ENCODE measurements around the gene HAO2.

The HAO2 gene

DNA sequence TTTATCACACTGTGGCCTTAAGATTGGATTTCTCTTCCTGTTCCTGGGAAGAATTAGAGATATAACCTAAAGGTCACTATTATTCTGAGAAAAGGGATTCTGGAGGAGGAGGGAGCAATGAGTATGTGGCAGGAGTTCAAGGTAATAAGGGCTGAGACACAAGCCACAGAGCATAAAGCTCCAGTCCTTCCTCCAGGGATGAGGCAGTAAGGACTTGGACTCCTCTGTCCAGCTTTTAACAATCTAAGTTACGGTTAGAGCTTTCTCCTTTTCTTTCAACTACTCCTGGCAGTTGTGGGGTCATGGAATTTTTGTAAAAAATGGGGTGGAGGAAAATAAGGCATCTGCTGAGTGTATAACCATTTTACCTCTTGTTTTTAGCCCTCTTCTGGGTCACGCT lies 46.4 kb downstream of the HAO2 start, which contains the start of gene HSD3B2:
Gene HSD3B2, plus strand, starts transcription at position 201 of the 400 bp plus-strand sequence. CDS start 270 bp downstream, outside the sequence.
- no peak within 1 kb of the TSS for H2AFZ ChIP-seq (ENCODE audit: low read depth, low read length)
- H3K4me3 ChIP-seq (ENCODE audit: low read depth in 1 of 2, low read length in 2 of 2) = no peak within 1 kb of the TSS
- H4K20me1 ChIP-seq (ENCODE audit: insufficient read depth, low read length) = no peaks in the 10 kb centered on the region
- H3K4me2 ChIP-seq (ENCODE audit: insufficient read depth, low read length) = no peak within 1 kb of the TSS
- H3K27me3 ChIP-seq (ENCODE audit: insufficient read depth, low read length, poor library complexity) = peaks cover 12% of the 10 kb centered on the region
- TF ChIP-seq CTCF (IDR thresholded peaks at IDR 0.05; ENCODE audit: borderline replicate concordance, extremely low read depth, low read length, poor library complexity, severe bottlenecking) (no peak), EZH2 (IDR thresholded peaks at IDR 0.05; ENCODE audit: borderline replicate concordance, low read depth, low read length, severe bottlenecking) (no peak)
- H3K27ac ChIP-seq (ENCODE audit: low read length) = no peak within 1 kb of the TSS
- ATAC-seq (ENCODE audit: insufficient read depth, low read depth) = no peak
- no peaks in the 10 kb centered on the region for H3K36me3 ChIP-seq (ENCODE audit: insufficient read depth, low read length)
- no peaks in the 10 kb centered on the region for H3K9me3 ChIP-seq (ENCODE audit: insufficient read depth, low read length, severe bottlenecking)
- no peaks in the 10 kb centered on the region for H3K4me1 ChIP-seq (ENCODE audit: insufficient read depth, low read length)
- no peak within 1 kb of the TSS for H3K9ac ChIP-seq (ENCODE audit: low read depth, low read length)
- no peaks in the 10 kb centered on the region for H3K79me2 ChIP-seq (ENCODE audit: insufficient read depth, low read length)
- DNase-seq = no peak

- ATAC-seq (ENCODE audit: insufficient read depth, low read depth) = no peak
- Histone ChIP-seq H3K36me3 (ENCODE audit: insufficient read depth, low read length) (no peaks in the 10 kb centered on the region), H3K27ac (ENCODE audit: low read length) (no peak overlapping the region), H2AFZ (ENCODE audit: low read depth, low read length) (no peak overlapping the region), H3K4me1 (ENCODE audit: insufficient read depth, low read length) (no peaks in the 10 kb centered on the region), H3K27me3 (ENCODE audit: insufficient read depth, low read length, poor library complexity) (peaks cover 12% of the 10 kb centered on the region), H3K9ac (ENCODE audit: low read depth, low read length) (no peak overlapping the region), H3K4me2 (ENCODE audit: insufficient read depth, low read length) (no peak overlapping the region), H4K20me1 (ENCODE audit: insufficient read depth, low read length) (no peaks in the 10 kb centered on the region), H3K9me3 (ENCODE audit: insufficient read depth, low read length, severe bottlenecking) (no peaks in the 10 kb centered on the region), H3K79me2 (ENCODE audit: insufficient read depth, low read length) (no peaks in the 10 kb centered on the region), H3K4me3 (ENCODE audit: low read depth in 1 of 2, low read length in 2 of 2) (no peak overlapping the region)
- no peak for TF ChIP-seq EZH2 (IDR thresholded peaks at IDR 0.05; ENCODE audit: borderline replicate concordance, low read depth, low read length, severe bottlenecking)
- no peak for TF ChIP-seq CTCF (IDR thresholded peaks at IDR 0.05; ENCODE audit: borderline replicate concordance, extremely low read depth, low read length, poor library complexity, severe bottlenecking)
- no peak for DNase-seq
Observed at GRCh38 chr1:119416006-119416640, 47.5 kb downstream of the HAO2 start.

- ATAC-seq (ENCODE audit: insufficient read depth, low read depth) (no peak), DNase-seq (no peak)
- H3K36me3 ChIP-seq (ENCODE audit: insufficient read depth, low read length) = no peaks in the 10 kb centered on the region
- no peak overlapping the region for H3K9ac ChIP-seq (ENCODE audit: low read depth, low read length)
- H3K9me3 ChIP-seq (ENCODE audit: insufficient read depth, low read length, severe bottlenecking) = no peaks in the 10 kb centered on the region
- peaks cover 12% of the 10 kb centered on the region for H3K27me3 ChIP-seq (ENCODE audit: insufficient read depth, low read length, poor library complexity)
- H3K4me3 ChIP-seq (ENCODE audit: low read depth in 1 of 2, low read length in 2 of 2) = no peak overlapping the region
- H3K4me1 ChIP-seq (ENCODE audit: insufficient read depth, low read length) = no peaks in the 10 kb centered on the region
- no peaks in the 10 kb centered on the region for H3K79me2 ChIP-seq (ENCODE audit: insufficient read depth, low read length)
- H3K27ac ChIP-seq (ENCODE audit: low read length) = no peak overlapping the region
- H3K4me2 ChIP-seq (ENCODE audit: insufficient read depth, low read length) = no peak overlapping the region
- H2AFZ ChIP-seq (ENCODE audit: low read depth, low read length) = no peak overlapping the region
- TF ChIP-seq CTCF (IDR thresholded peaks at IDR 0.05; ENCODE audit: borderline replicate concordance, extremely low read depth, low read length, poor library complexity, severe bottlenecking) = no peak
- TF ChIP-seq EZH2 (IDR thresholded peaks at IDR 0.05; ENCODE audit: borderline replicate concordance, low read depth, low read length, severe bottlenecking) = no peak
- no peaks in the 10 kb centered on the region for H4K20me1 ChIP-seq (ENCODE audit: insufficient read depth, low read length)
Observed at GRCh38 chr1:119419109-119419508, 50.5 kb downstream of the HAO2 start.
